Thyroid gland (tissue), 4 donors: ENCODE measurements around the gene HIPK2.

Experiments
- POLR2A ChIP-seq, 2 donors: fragments of 450-650 bp; IDR thresholded peaks; one replicate each; pipeline ENCODE4 v1.6.1; 2017; ENCODE audit warnings: antibody characterized with exemption in 2 of 2, mild to moderate bottlenecking in 2 of 2, moderate library complexity in 1 of 2
- TF ChIP-seq, protein P1 (sequence below), 6 experiments: fragments of 200-600 bp in 3 of 6; fragments of 450-650 bp in 3 of 6; sonication (generic) in 3 of 6; IDR thresholded peaks; one replicate each; pipeline ENCODE4 v1.5.1; 2016 to 2019; ENCODE audit warnings: antibody characterized with exemption in 6 of 6, mild to moderate bottlenecking in 2 of 6, inconsistent platforms in 1 of 6, moderate library complexity in 1 of 6

DNA sequence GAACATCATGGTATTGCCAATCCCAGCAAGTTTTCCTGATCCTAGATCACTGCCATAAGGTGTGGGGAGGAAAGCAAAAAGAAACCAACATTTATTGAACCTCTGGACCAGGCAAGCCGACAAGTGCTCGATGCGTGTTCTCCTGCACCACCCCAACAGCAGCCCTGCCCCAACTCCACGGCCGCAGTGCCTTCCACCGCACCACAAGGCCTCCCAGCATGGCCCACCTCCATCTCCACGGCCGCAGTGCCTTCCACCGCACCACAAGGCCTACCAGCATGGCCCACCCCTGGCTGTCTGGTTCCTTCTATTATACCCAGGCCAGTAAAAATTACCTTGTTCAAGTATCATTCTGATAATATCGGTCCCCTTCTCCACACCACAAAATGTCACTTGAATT is 8.7 kb downstream of the HIPK2 start:
- TF ChIP-seq, protein P1, sequence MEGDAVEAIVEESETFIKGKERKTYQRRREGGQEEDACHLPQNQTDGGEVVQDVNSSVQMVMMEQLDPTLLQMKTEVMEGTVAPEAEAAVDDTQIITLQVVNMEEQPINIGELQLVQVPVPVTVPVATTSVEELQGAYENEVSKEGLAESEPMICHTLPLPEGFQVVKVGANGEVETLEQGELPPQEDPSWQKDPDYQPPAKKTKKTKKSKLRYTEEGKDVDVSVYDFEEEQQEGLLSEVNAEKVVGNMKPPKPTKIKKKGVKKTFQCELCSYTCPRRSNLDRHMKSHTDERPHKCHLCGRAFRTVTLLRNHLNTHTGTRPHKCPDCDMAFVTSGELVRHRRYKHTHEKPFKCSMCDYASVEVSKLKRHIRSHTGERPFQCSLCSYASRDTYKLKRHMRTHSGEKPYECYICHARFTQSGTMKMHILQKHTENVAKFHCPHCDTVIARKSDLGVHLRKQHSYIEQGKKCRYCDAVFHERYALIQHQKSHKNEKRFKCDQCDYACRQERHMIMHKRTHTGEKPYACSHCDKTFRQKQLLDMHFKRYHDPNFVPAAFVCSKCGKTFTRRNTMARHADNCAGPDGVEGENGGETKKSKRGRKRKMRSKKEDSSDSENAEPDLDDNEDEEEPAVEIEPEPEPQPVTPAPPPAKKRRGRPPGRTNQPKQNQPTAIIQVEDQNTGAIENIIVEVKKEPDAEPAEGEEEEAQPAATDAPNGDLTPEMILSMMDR (IDR thresholded peaks at IDR 0.05): no peak
- TF ChIP-seq POLR2A (IDR thresholded peaks at IDR 0.05): no peak
